Coronary artery (tissue), 2 donors: ENCODE results near the gene TIAM2.
A peak's percentile ranks its signal among the peaks of the same experiment; 100 is the strongest.

Source experiments
- DNase-seq: peaks from one replicate; pipeline ENCODE4 v3.0.0-alpha.2; 2017; ENCODE audit warnings: low spot score
- H3K27ac ChIP-seq, 2 donors: fragments of 200-600 bp; sonication (generic); one replicate each; pipeline ENCODE4 v1.5.1; 2016 to 2019
- H3K4me3 ChIP-seq: fragments of 200-600 bp; sonication (generic); 2 replicates; pipeline ENCODE4 v1.5.1; 2016; ENCODE audit warnings: mild to moderate bottlenecking, moderate library complexity
- TF ChIP-seq, protein P1 (sequence below): fragments of 200-600 bp; sonication (generic); IDR thresholded peaks from one replicate; pipeline ENCODE4 v1.5.1; 2019; ENCODE audit warnings: antibody characterized with exemption

The TIAM2 gene

DNA sequence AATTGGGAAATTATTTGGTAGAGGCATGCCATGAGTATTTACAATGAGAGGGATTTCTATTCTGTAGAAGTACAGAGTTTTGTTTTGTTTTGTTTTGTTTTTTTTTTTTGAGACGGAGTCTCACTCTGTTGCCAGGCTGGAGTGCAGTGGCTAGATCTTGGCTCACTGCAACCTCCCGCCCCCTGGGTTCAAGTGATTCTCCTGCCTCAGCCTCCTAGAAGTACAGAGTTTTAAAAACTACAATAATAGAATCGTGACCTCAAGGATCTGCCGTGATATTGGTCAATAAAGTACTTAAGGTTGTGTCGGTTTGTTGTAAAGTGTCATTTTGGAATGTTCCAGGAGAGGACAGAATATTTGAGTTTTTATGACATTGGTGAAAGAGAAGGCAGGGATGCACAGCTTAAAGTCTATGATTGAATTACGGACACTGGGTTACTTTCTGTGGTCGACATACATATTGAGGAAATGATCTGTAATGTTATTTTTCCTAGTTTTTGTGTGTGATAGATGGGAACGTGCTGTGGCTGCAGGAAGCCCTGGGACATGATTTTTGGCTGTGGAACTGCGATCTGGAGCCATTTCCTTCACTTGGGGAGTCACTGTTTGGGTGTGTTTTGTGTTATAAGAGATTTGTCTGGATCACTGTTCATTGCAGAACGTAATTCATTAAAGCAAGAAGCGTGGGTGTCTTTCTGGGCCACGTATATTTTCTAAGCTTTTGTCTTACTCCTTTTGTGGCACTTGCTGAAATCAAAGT is 59.6 kb downstream of the TIAM2 start:
- TF ChIP-seq, protein P1, sequence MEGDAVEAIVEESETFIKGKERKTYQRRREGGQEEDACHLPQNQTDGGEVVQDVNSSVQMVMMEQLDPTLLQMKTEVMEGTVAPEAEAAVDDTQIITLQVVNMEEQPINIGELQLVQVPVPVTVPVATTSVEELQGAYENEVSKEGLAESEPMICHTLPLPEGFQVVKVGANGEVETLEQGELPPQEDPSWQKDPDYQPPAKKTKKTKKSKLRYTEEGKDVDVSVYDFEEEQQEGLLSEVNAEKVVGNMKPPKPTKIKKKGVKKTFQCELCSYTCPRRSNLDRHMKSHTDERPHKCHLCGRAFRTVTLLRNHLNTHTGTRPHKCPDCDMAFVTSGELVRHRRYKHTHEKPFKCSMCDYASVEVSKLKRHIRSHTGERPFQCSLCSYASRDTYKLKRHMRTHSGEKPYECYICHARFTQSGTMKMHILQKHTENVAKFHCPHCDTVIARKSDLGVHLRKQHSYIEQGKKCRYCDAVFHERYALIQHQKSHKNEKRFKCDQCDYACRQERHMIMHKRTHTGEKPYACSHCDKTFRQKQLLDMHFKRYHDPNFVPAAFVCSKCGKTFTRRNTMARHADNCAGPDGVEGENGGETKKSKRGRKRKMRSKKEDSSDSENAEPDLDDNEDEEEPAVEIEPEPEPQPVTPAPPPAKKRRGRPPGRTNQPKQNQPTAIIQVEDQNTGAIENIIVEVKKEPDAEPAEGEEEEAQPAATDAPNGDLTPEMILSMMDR: no peak
- no peak overlapping the region for H3K4me3 ChIP-seq
- no peak overlapping the region for H3K27ac ChIP-seq
- DNase-seq: no peak

DNA sequence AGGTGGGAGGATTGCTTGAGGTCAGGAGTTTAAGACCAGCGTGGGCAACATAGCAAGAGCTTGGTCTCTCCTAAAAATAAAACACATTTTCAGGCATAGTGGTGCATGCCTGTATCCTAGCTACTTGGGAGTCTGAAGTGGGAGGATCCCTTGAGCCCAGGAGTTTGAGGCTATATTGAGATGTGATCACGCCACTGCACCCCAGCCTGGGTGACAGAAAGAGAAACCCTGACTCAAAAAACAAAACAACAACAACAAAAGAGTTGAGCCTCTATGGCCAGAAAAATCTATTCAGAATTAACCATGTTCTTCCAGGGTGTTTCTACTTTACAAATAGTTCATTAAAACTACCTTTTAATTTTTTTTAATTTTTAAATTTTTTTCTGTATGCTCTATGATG is 60.6 kb downstream of the TIAM2 start:
- H3K27ac ChIP-seq: no peak overlapping the region
- no peak for DNase-seq
- no peak overlapping the region for H3K4me3 ChIP-seq
- TF ChIP-seq, protein P1: no peak

DNA sequence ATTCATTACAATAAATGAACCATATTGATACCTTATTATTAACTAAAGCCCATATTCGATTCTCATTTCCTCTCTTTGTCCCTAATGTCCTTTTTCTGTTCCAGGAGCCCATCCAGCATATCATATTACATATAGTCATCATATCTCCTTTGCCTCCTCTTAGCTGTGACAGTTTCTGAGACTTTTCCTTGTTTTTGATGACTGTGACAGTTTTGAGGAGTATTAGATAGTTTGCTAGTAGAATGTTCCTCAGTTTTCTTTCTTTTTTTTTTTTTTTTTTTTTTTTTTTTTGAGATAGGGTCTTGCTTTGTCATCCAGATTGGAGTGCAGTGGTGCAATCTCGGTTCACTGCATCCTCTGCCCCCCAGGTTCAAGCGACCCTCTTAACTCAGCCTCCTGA is 61.6 kb downstream of the TIAM2 start:
- no peak for DNase-seq
- H3K27ac ChIP-seq: no peak overlapping the region
- H3K4me3 ChIP-seq: no peak overlapping the region
- TF ChIP-seq, protein P1: no peak

DNA sequence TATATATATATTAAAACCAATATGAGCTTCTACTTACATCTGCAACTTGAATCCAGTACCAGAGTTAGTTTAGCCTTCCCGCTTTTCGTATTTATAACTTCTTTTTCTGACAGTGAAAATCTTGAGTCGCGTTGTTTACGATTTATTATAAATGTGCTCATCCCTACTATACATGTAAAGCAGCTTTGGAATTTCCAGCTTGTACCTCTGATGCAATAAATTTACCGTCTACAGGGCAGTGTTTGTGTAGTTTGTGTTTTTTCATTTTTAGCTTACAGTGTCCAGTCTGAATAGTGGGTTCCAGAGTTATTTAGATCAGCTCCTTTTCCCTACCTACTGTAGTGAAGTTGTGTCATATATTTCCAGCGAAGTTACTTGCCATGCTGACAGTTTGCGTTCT is 66.3 kb downstream of the TIAM2 start:
- DNase-seq: no peak
- TF ChIP-seq, protein P1: no peak
- no peak overlapping the region for H3K27ac ChIP-seq
- no peak overlapping the region for H3K4me3 ChIP-seq

DNA sequence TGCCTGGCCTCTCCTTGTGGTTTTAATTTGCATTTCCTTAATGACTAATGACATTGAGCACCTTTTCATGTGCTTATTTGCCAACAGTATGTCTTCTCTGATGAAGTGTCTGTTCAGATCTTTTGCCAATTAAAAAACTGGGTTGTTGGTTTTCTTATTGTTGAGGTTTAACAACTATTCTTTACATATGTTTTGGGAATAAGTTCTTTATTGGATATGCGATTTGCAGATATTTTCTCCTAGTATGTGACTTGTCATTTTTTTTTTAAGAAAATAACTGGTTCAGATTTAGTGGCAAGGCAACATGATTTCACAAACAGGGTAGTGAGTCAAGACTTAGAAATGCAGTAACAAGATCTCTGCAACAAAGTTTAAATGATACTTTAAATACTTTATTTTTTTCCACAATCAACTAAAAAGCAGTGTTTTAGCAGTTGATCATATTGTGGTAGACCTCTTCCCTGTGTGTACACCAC is 67.8 kb downstream of the TIAM2 start:
- TF ChIP-seq, protein P1: no peak
- no peak for DNase-seq
- Histone ChIP-seq H3K4me3 (no peak overlapping the region), H3K27ac (peak overlapping the region in 1 of 2 donors; percentile 70)

DNA sequence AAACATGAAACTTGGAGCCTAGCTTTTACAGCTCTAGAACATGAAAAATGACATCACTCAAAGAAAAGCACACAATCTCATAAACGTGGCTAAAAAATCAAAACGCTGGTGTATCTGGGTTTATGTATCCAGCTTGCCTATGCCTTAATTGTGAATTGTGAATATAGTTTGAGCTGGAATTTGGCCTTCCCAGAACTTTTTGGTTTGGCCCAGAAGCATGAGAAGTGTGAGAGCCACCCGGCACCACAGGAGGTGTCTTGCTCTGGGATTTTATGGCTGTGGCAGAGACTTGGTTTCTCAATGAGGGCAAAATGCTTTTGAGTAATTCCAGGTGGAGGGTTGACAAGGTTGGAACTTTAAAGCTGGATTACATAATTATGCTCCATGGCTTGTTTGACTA is 69.2 kb downstream of the TIAM2 start:
- DNase-seq: no peak
- H3K27ac ChIP-seq: no peak overlapping the region
- TF ChIP-seq, protein P1: no peak
- H3K4me3 ChIP-seq: no peak overlapping the region

DNA sequence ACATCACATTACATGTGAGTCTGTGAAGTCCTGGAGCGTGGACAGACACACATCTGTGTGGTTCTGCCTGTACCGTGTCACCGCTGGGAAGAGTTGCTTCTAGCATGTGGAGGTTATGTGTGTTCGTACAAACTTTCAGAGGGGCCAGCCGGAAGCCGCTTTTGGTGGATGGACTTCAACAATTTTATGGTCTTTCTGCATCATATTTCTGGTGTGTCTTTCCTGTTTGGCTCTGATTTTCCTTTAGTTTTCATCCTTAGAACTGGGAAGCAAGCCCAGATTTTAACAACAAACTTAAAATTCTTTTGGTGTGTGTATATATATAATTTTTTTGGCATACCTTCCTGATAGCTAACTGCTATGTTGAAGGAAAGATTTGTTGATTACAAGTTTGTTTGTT is 71.2 kb downstream of the TIAM2 start:
- no peak overlapping the region for H3K27ac ChIP-seq
- no peak for DNase-seq
- no peak overlapping the region for H3K4me3 ChIP-seq
- TF ChIP-seq, protein P1: no peak
